Transverse colon (tissue), 4 donors: ENCODE data around the gene MAZ. TPM values are rescaled to one million over a fixed set of nuclear protein-coding genes. Genes with fewer than 3 reads are reported as not detected.

ENCODE experiments used
- DNase-seq: peaks from one replicate; pipeline ENCODE4 v3.0.0-alpha.2; 2019
- H3K27ac ChIP-seq, 4 donors: fragments of 200-600 bp; sonication (generic); 2 replicates each; pipeline ENCODE4 v1.5.1; 2016 to 2018; ENCODE audit warnings: inconsistent platforms in 4 of 4
- H3K27me3 ChIP-seq: fragments of 200-600 bp; sonication (generic); 2 replicates; pipeline ENCODE4 v1.5.1; 2017; ENCODE audit warnings: inconsistent platforms
- H3K36me3 ChIP-seq, 4 donors: fragments of 200-600 bp; sonication (generic); 2 replicates each; pipeline ENCODE4 v1.5.1; 2017 to 2019; ENCODE audit warnings: inconsistent platforms in 4 of 4
- H3K4me1 ChIP-seq, 4 donors: fragments of 200-600 bp; sonication (generic); 2 replicates each; pipeline ENCODE4 v1.5.1; 2017 to 2020; ENCODE audit warnings: inconsistent platforms in 4 of 4
- H3K4me3 ChIP-seq, 4 donors: fragments of 200-600 bp; sonication (generic); 1 replicate in 1 of 4; 2 replicates in 3 of 4; pipeline versions ENCODE4 v1.5.1 to v1.6.1; 2017 to 2019; ENCODE audit warnings: inconsistent platforms in 4 of 4
- H3K9me3 ChIP-seq, 2 donors: fragments of 200-600 bp; sonication (generic); 2 replicates each; pipeline ENCODE4 v1.5.1; 2017 to 2019; ENCODE audit warnings: inconsistent platforms in 2 of 2
- CTCF ChIP-seq, 5 experiments: fragments of 200-600 bp in 3 of 5; fragments of 450-650 bp in 2 of 5; sonication (generic) in 3 of 5; IDR thresholded peaks; 1 replicate in 2 of 5; 2 replicates in 3 of 5; pipeline ENCODE4 v1.5.1; 2016 to 2017; ENCODE audit warnings: antibody characterized with exemption in 5 of 5, inconsistent platforms in 3 of 5, mild to moderate bottlenecking in 2 of 5, moderate library complexity in 1 of 5
- EP300 ChIP-seq: sonication (generic); formaldehyde crosslinking; IDR thresholded peaks from one replicate; pipeline ENCODE4 v1.6.1; 2017; ENCODE audit warnings: antibody characterized with exemption, low read depth
- POLR2A ChIP-seq: fragments of 450-650 bp; IDR thresholded peaks from one replicate; pipeline ENCODE4 v1.6.1; 2016; ENCODE audit warnings: antibody characterized with exemption, mild to moderate bottlenecking, moderate library complexity
- POLR2AphosphoS5 ChIP-seq, 3 donors: sonication (generic); formaldehyde crosslinking; IDR thresholded peaks; one replicate each; pipeline ENCODE4 v1.6.1; 2016; ENCODE audit warnings: antibody characterized with exemption in 3 of 3
- WGBS, 2 donors: methylation state at CpG; one replicate each; pipeline ENCODE4 v1.1.5; 2018; ENCODE audit warnings: low coverage in 1 of 2; 5-methylcytosine and 5-hydroxymethylcytosine counted together
- in situ Hi-C, 4 donors: fragments of 200-750 bp; cut with MboI; loops; one replicate each; pipeline versions ENCODE4 v1.15.0 to v1.15.1; 2017; ENCODE audit warnings: low sequenced_read_pairs in 3 of 4, low pct_ligation_motif_present in 1 of 4, low pct_unique_long_range_greater_than_20kb in 1 of 4
- intact Hi-C: fragments of 100-400 bp; cut with DNase I; formaldehyde crosslinking; loops from one replicate; pipeline ENCODE4 v1.15.1; 2023; ENCODE audit warnings: low total_unique reads
- total RNA-seq, 4 donors: library from RNA; depleted of rRNA; stranded (reverse); fragments of >200 nt; gene quantifications; one replicate each; pipeline ENCODE4 v1.1.0, GENCODE V29; 2016

MAZ gene
- total RNA-seq, 4 donors from 2014 or later = 170 to 292 (median 233) TPM

DNA sequence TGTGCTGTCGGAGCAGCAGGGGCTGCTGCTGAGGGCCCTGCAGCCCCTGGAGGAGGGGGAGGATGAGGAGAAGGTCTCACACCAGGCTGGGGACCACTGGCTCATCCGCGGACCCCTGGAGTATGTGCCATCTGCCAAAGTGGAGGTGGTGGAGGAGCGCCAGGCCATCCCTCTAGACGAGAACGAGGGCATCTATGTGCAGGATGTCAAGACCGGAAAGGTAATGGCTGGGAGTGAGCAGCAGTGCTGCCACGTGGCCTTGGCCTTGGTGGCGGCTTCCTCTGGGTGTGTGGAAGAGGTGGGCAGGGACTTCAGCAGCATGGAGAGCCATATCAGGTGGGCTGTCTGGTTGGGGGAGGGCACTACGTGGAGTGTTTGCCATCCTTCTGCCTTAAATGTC lies 33.9 kb downstream of the MAZ start:
- Histone ChIP-seq H3K9me3 (no peaks in the 10 kb centered on the region), H3K27me3 (no peaks in the 10 kb centered on the region), H3K27ac (no peak overlapping the region), H3K4me3 (no peak overlapping the region), H3K36me3 (peaks cover 0 to 83% (median 36%) of the 10 kb centered on the region in 4 donors), H3K4me1 (no peaks in the 10 kb centered on the region)
- no peak for TF ChIP-seq EP300
- TF ChIP-seq POLR2AphosphoS5 (IDR thresholded peaks at IDR 0.05) = no peak
- no peak for TF ChIP-seq CTCF (IDR thresholded peaks at IDR 0.05)
- TF ChIP-seq POLR2A = no peak
- no peak for DNase-seq
- intact Hi-C loops = no loop called here
- 87% methylated on average over 10 of the region's 10 CpGs; no CpG with 5 or more reads in 1 of the 2 donors for WGBS, 2 donors
- in situ Hi-C loops = loop anchor here in 1 of 4 donors (10.0 kb wide), 1 partner anchor 145 kb away; no protein-coding TSS in a partner anchor

DNA sequence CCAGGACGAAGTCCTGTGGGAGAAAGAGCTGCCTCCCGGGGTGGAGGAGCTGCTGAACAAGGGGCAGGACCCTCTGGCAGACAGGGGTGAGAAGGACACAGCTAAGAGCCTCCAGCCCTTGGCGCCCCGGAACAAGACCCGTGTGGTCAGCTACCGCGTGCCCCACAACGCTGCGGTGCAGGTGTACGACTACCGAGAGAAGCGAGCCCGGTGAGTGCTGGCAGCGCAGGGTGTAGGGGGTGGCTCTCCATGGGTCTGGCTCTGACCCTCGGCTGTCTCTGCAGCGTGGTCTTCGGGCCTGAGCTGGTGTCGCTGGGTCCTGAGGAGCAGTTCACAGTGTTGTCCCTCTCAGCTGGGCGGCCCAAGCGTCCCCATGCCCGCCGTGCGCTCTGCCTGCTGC lies 35.3 kb downstream of the MAZ start:
- Histone ChIP-seq H3K27me3 (no peaks in the 10 kb centered on the region), H3K36me3 (peaks cover 0 to 85% (median 37%) of the 10 kb centered on the region in 4 donors), H3K27ac (no peak overlapping the region), H3K9me3 (no peaks in the 10 kb centered on the region), H3K4me1 (no peaks in the 10 kb centered on the region), H3K4me3 (no peak overlapping the region)
- in situ Hi-C loops (loop anchor here in 1 of 4 donors (10.0 kb wide), 1 partner anchor 147 kb away; no protein-coding TSS in a partner anchor), intact Hi-C loops (no loop called here)
- no peak for DNase-seq
- 80 to 94% methylated on average over 2 to 20 of the region's 23 CpGs for WGBS, 2 donors
- TF ChIP-seq POLR2A (no peak), POLR2AphosphoS5 (IDR thresholded peaks at IDR 0.05) (no peak), EP300 (no peak), CTCF (IDR thresholded peaks at IDR 0.05) (no peak)

DNA sequence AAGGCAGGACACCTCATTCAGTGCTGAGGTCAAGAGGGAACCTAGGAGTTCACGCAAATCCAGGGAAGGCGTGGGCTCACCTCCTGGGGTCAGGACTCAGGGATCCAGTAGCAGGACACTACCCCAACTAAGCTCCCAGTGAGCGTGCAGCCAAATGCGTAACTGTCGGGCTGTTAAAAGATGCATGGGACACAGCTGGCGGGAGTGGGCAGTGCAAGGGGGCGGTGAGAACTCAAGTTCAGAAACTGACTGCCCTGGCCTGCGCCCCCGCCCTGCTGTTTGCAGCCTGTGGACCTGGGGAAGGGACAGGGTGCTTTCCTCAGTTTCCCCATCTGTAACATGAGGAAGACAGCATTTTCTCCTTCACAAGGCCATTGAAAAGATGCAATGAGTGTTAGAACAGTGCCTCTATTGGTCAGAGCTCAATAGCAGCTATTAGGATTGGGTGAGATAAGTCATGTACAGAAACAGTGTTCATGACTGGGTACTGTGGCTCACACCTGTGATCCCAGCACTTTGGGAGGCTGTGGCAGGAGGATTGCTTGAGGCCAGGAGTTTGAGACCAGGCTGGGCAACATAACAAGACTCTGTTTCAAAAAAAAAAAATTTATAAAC lies 36.5 kb downstream of the MAZ start:
- Histone ChIP-seq H3K4me3 (no peak overlapping the region), H3K4me1 (no peaks in the 10 kb centered on the region), H3K27me3 (no peaks in the 10 kb centered on the region), H3K36me3 (peaks cover 0 to 85% (median 38%) of the 10 kb centered on the region in 4 donors), H3K9me3 (no peaks in the 10 kb centered on the region), H3K27ac (no peak overlapping the region)
- DNase-seq = no peak
- 92 to 100% methylated on average over 1 to 7 of the region's 9 CpGs for WGBS, 2 donors
- in situ Hi-C loops (loop anchor here in 1 of 4 donors (10.0 kb wide), 1 partner anchor 148 kb away; no protein-coding TSS in a partner anchor), intact Hi-C loops (no loop called here)
- TF ChIP-seq CTCF (IDR thresholded peaks at IDR 0.05) (no peak), EP300 (no peak), POLR2A (no peak), POLR2AphosphoS5 (IDR thresholded peaks at IDR 0.05) (no peak)

- Histone ChIP-seq H3K27me3 (no peaks in the 10 kb centered on the region), H3K4me3 (no peak overlapping the region), H3K4me1 (no peaks in the 10 kb centered on the region), H3K9me3 (no peaks in the 10 kb centered on the region), H3K36me3 (peaks cover 0 to 76% (median 32%) of the 10 kb centered on the region in 4 donors), H3K27ac (no peak overlapping the region)
- 92% methylated on average over 8 of the region's 8 CpGs; no CpG with 5 or more reads in 1 of the 2 donors for WGBS, 2 donors
- in situ Hi-C loops (loop anchor here in 1 of 4 donors (10.0 kb wide), 1 partner anchor 149 kb away; no protein-coding TSS in a partner anchor), intact Hi-C loops (no loop called here)
- no peak for DNase-seq
- no peak for TF ChIP-seq POLR2AphosphoS5 (IDR thresholded peaks at IDR 0.05)
- TF ChIP-seq EP300 = no peak
- TF ChIP-seq POLR2A = no peak
- no peak for TF ChIP-seq CTCF (IDR thresholded peaks at IDR 0.05)
Measured at GRCh38 chr16:29843931-29844330, 37.6 kb downstream of the MAZ start.
